Left lung (tissue), 14 donors: ENCODE results near the gene CTSH. TPM values are rescaled to one million over a fixed set of nuclear protein-coding genes. Genes with fewer than 3 reads are reported as not detected.

Source experiments
- ATAC-seq: fragments of 200-7000 bp; cut with Tn5 transposase; one replicate; pipeline ENCODE4 v1.9.1; 2020; ENCODE audit warnings: moderate library complexity
- DNase-seq, 4 donors: peaks; one replicate each; pipeline ENCODE4 v3.0.0-alpha.2; 2013 to 2020
- H3K27ac ChIP-seq, 2 donors: fragments of 200-600 bp; sonication (generic) in 1 of 2; one replicate each; pipeline versions ENCODE4 v1.5.0 to v1.8.0; 2020 to 2021
- H3K27me3 ChIP-seq, 2 donors: fragments of 200-600 bp; sonication (generic) in 1 of 2; one replicate each; pipeline versions ENCODE4 v1.5.0 to v1.8.0; 2020 to 2021
- H3K36me3 ChIP-seq, 2 donors: fragments of 200-600 bp; sonication (generic) in 1 of 2; one replicate each; pipeline versions ENCODE4 v1.5.0 to v1.8.0; 2020 to 2021
- H3K4me1 ChIP-seq, 2 donors: fragments of 200-600 bp; one replicate each; pipeline ENCODE4 v1.8.0; 2021
- H3K4me3 ChIP-seq, 2 donors: fragments of 200-600 bp; sonication (generic) in 1 of 2; one replicate each; pipeline versions ENCODE4 v1.5.0 to v1.8.0; 2020 to 2021; ENCODE audit warnings: mild to moderate bottlenecking in 1 of 2
- H3K9me3 ChIP-seq, 2 donors: fragments of 200-600 bp; sonication (generic) in 1 of 2; one replicate each; pipeline versions ENCODE4 v1.5.0 to v1.8.0; 2020 to 2021
- CTCF ChIP-seq, 2 donors: fragments of 200-600 bp; sonication (generic) in 1 of 2; IDR thresholded peaks; one replicate each; pipeline versions ENCODE4 v1.5.0 to v1.8.0; 2021; ENCODE audit warnings: antibody characterized with exemption in 2 of 2
- intact Hi-C, 2 donors: fragments of 100-400 bp; cut with DNase I; formaldehyde crosslinking; loops; one replicate each; pipeline versions ENCODE4 v1.11.2 to v1.14.2; 2022
- long read RNA-seq, 12 donors: library from polyadenylated mRNA in 2 of 12; unstranded in 2 of 12; transcript quantifications; one replicate each; pipeline ENCODE4 v2.0.0 and lab custom pipeline, GENCODE V29; 2019 to 2026
- polyA plus RNA-seq, 6 donors: library from polyadenylated mRNA; unstranded; fragments of 120-200 nt; gene quantifications; one replicate each; pipeline ENCODE4 v1.2.1, GENCODE V29; 2013; ENCODE audit not compliant: insufficient read length in 6 of 6
- total RNA-seq, 2 donors: library from RNA; stranded (reverse); fragmentation: NEBNext Ultra II Directional; extraction: Animal tissue kit (Norgen Biotek cat#: 25700); gene quantifications; one replicate each; pipeline ENCODE4 v1.2.1, GENCODE V29; 2021
- donor health status: DM: no; HTN: yes; CAD: no.
- donor health status: DM: no; HTN: no; CAD: no.

CTSH gene
- total RNA-seq (1,000 to 10,000 TPM; 1,132 to 1,298 TPM), polyA plus RNA-seq (100 to 1,000 TPM in 5 of 6 donors, 10 to 100 TPM in 1; 97.5 to 264 (median 213) TPM)
- long read RNA-seq, donor 1, transcript CTSH-201 (12 exons, 2,190 nt): major isoform, 40 of 78 reads
- long read RNA-seq, donor 1, transcript CTSH-204 (3 exons, 2,138 nt): minor isoform, 10 of 78 reads
- long read RNA-seq, donor 1, partial matches to known transcripts: 5 of 78 reads
- long read RNA-seq, donor 1, other reads (novel, unspliced or antisense): 19 of 78 reads
- long read RNA-seq, donor 2, transcript CTSH-201 (12 exons, 2,190 nt): major isoform, 32 of 45 reads
- long read RNA-seq, donor 2, partial matches to known transcripts: 0 of 45 reads
- long read RNA-seq, donor 2, other reads (novel, unspliced or antisense): 6 of 45 reads
- long read RNA-seq, donor 3, transcript CTSH-201 (12 exons, 2,190 nt): major isoform, 23 of 32 reads
- long read RNA-seq, donor 3, partial matches to known transcripts: 0 of 32 reads
- long read RNA-seq, donor 3, other reads (novel, unspliced or antisense): 5 of 32 reads
- long read RNA-seq, donor 4, transcript CTSH-201 (12 exons, 2,190 nt): major isoform, 935 of 1,094 reads
- long read RNA-seq, donor 4, partial matches to known transcripts: 62 of 1,094 reads
- long read RNA-seq, donor 4, other reads (novel, unspliced or antisense): 93 of 1,094 reads
- long read RNA-seq, donor 5, transcript CTSH-201 (12 exons, 2,190 nt): major isoform, 40 of 64 reads
- long read RNA-seq, donor 5, transcript CTSH-211 (5 exons, 556 nt): minor isoform, 5 of 64 reads
- long read RNA-seq, donor 5, transcript CTSH-204 (3 exons, 2,138 nt): minor isoform, 5 of 64 reads
- long read RNA-seq, donor 5, partial matches to known transcripts: 0 of 64 reads
- long read RNA-seq, donor 5, other reads (novel, unspliced or antisense): 14 of 64 reads
- long read RNA-seq, donor 6, transcript CTSH-201 (12 exons, 2,190 nt): major isoform, 19 of 33 reads
- long read RNA-seq, donor 6, partial matches to known transcripts: 0 of 33 reads
- long read RNA-seq, donor 6, other reads (novel, unspliced or antisense): 13 of 33 reads
- long read RNA-seq, donor 7, transcript CTSH-201 (12 exons, 2,190 nt): major isoform, 34 of 36 reads
- long read RNA-seq, donor 7, partial matches to known transcripts: 0 of 36 reads
- long read RNA-seq, donor 7, other reads (novel, unspliced or antisense): 0 of 36 reads
- long read RNA-seq, donor 8, transcript CTSH-211 (5 exons, 556 nt): minor isoform, 5 of 54 reads
- long read RNA-seq, donor 8, transcript CTSH-201 (12 exons, 2,190 nt): major isoform, 42 of 54 reads
- long read RNA-seq, donor 8, partial matches to known transcripts: 0 of 54 reads
- long read RNA-seq, donor 8, other reads (novel, unspliced or antisense): 5 of 54 reads
- long read RNA-seq, donor 9: 0 reads
- long read RNA-seq, donor 10, transcript CTSH-201 (12 exons, 2,190 nt): major isoform, 1,201 of 1,332 reads
- long read RNA-seq, donor 10, partial matches to known transcripts: 28 of 1,332 reads
- long read RNA-seq, donor 10, other reads (novel, unspliced or antisense): 100 of 1,332 reads
- long read RNA-seq, donor 11: 0 reads
- long read RNA-seq, donor 12, transcript CTSH-201 (12 exons, 2,190 nt): major isoform, 35 of 50 reads
- long read RNA-seq, donor 12, partial matches to known transcripts: 0 of 50 reads
- long read RNA-seq, donor 12, other reads (novel, unspliced or antisense): 11 of 50 reads

GRCh38 chr15:78944669-78945407 is at the start of gene CTSH:
CTSH (minus strand) TSS chr15:78945046; CDS start chr15:78944981, 65 bp downstream.
- peak within 1 kb of the TSS; percentile 62 to 73 for H3K4me3 ChIP-seq
- peak within 1 kb of the TSS; percentile 86 to 92 for H3K27ac ChIP-seq
- DNase-seq (peak; percentile 49 to 98 (median 88)), ATAC-seq (peak; percentile 93)
- intact Hi-C loops: no loop called here
- no peak for TF ChIP-seq CTCF (IDR thresholded peaks at IDR 0.05)
- H3K4me1 ChIP-seq: peaks cover 5 to 34% of the 10 kb centered on the region in 2 donors
- H3K27me3 ChIP-seq: peaks cover 0 to 8% of the 10 kb centered on the region in 2 donors
- no peaks in the 10 kb centered on the region for H3K9me3 ChIP-seq
- peaks cover 0 to 9% of the 10 kb centered on the region in 2 donors for H3K36me3 ChIP-seq

- no peaks in the 10 kb centered on the region for H3K36me3 ChIP-seq
- TF ChIP-seq CTCF (IDR thresholded peaks at IDR 0.05): no peak
- no peaks in the 10 kb centered on the region for H3K27me3 ChIP-seq
- DNase-seq: peak in 3 of 4 donors; percentile 70 to 82 (median 80)
- peak; percentile 57 for ATAC-seq
- H3K4me3 ChIP-seq: no peak overlapping the region
- peaks cover 8 to 20% of the 10 kb centered on the region in 2 donors for H3K4me1 ChIP-seq
- intact Hi-C loops: no loop called here
- peak overlapping the region; percentile 59 to 83 for H3K27ac ChIP-seq
- H3K9me3 ChIP-seq: no peaks in the 10 kb centered on the region
These were observed 49.2 kb upstream of the CTSH start for GRCh38 chr15:78993931-78994530.

- H3K9me3 ChIP-seq: no peaks in the 10 kb centered on the region
- peak overlapping the region; percentile 59 to 83 for H3K27ac ChIP-seq
- intact Hi-C loops: no loop called here
- peak; percentile 15 for ATAC-seq
- no peak for TF ChIP-seq CTCF (IDR thresholded peaks at IDR 0.05)
- no peaks in the 10 kb centered on the region for H3K36me3 ChIP-seq
- no peak overlapping the region for H3K4me3 ChIP-seq
- peaks cover 12 to 27% of the 10 kb centered on the region in 2 donors for H3K4me1 ChIP-seq
- no peaks in the 10 kb centered on the region for H3K27me3 ChIP-seq
- DNase-seq: no peak
These were observed 48.5 kb upstream of the CTSH start for GRCh38 chr15:78993257-78993930.
